ENCODE data around the gene IRF2BPL. TPM values are rescaled to one million over a fixed set of nuclear protein-coding genes. Genes with fewer than 3 reads are reported as not detected.

IRF2BPL gene
- total RNA-seq, 4 donors from 2014 or later = 10.3 to 20.6 (median 16.4) TPM

- H3K27me3 ChIP-seq = no peaks in the 10 kb centered on the region
- no peak overlapping the region for H3K27ac ChIP-seq
- peaks cover 0 to 9% (median 0%) of the 10 kb centered on the region in 4 donors for H3K4me1 ChIP-seq
- H3K9me3 ChIP-seq = no peaks in the 10 kb centered on the region
- no peak overlapping the region for H3K4me3 ChIP-seq
- H3K36me3 ChIP-seq = no peaks in the 10 kb centered on the region
- TF ChIP-seq CTCF (IDR thresholded peaks at IDR 0.05) (no peak), POLR2A (IDR thresholded peaks at IDR 0.05) (no peak)
- DNase-seq = no peak
Measured at GRCh38 chr14:77002335-77002734, 26.2 kb downstream of the IRF2BPL start.

DNA sequence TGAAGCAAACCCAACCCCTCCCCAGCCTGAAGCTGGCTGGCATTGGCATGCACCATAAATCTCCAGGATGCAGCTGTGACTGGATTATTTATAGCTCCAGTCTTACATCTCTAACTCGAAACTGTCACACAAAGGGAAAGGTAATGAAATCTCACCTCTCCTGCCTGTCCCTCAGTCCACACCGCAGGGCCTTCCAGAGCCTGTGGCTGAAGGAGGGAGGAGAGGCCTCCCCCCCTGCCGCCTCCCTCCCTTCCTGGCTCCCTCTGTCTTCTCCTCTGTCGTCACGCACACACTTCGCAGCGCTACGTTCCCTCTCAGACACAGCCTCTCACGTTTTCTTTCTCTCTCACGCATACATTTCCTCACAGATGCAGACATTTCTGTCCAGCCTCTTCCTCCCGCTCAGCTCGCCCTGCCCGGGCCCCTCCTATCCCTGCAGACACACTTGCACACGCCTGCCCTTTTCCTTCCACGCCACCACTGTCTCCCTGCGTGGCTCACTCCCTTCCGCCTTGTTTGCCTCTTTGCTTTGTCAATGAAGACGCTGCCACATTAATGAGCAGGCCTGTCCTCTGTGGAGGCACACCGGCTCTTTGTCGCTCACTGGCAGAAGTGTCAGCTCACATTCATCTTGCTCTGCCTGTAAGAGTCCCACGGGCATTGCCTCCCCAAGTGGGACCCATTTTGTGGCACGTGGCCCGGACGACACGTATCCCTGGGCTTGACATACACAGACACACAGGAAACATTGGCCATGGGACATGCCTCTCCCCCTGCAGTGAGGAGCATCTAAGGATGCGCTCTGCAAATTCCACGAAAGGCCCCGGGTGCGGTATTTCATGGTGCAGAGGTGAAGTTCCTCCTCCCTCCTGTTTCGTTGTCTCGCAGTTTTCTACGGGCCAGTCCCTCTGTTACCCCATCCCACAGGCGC lies 27.9 kb downstream of the IRF2BPL start:
- TF ChIP-seq CTCF (IDR thresholded peaks at IDR 0.05) (no peak), POLR2A (IDR thresholded peaks at IDR 0.05) (no peak)
- DNase-seq = no peak
- H3K4me1 ChIP-seq = peaks cover 0 to 9% (median 0%) of the 10 kb centered on the region in 4 donors
- H3K36me3 ChIP-seq = no peaks in the 10 kb centered on the region
- H3K9me3 ChIP-seq = no peaks in the 10 kb centered on the region
- H3K27me3 ChIP-seq = no peaks in the 10 kb centered on the region
- H3K27ac ChIP-seq = peak overlapping the region in 1 of 4 donors; percentile 22
- peak overlapping the region in 1 of 4 donors; percentile 17 for H3K4me3 ChIP-seq

DNA sequence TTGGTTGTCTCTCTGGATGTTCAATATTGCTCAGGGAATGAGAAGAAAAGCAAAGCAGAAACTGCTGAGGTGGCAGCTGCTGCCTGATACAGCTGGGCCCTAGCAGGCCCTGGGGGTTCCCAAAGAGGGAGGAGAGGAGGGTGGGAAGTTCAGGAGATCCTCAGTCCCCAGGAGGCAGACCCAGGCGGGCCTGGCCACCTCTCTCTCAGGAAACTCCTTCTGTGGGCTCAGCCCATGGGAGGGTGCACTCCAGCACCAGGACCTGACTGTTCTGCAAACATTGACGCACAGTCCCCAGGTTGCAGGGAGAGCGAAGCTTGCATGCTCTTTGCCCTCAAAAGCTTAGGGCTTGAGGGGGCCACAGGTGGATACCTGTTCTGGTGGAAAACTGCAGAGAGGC lies 29.6 kb downstream of the IRF2BPL start:
- Histone ChIP-seq H3K4me3 (no peak overlapping the region), H3K27me3 (no peaks in the 10 kb centered on the region), H3K36me3 (no peaks in the 10 kb centered on the region), H3K4me1 (peaks cover 0 to 9% (median 0%) of the 10 kb centered on the region in 4 donors), H3K9me3 (no peaks in the 10 kb centered on the region), H3K27ac (no peak overlapping the region)
- TF ChIP-seq CTCF (IDR thresholded peaks at IDR 0.05) (no peak), POLR2A (IDR thresholded peaks at IDR 0.05) (no peak)
- DNase-seq = no peak

DNA sequence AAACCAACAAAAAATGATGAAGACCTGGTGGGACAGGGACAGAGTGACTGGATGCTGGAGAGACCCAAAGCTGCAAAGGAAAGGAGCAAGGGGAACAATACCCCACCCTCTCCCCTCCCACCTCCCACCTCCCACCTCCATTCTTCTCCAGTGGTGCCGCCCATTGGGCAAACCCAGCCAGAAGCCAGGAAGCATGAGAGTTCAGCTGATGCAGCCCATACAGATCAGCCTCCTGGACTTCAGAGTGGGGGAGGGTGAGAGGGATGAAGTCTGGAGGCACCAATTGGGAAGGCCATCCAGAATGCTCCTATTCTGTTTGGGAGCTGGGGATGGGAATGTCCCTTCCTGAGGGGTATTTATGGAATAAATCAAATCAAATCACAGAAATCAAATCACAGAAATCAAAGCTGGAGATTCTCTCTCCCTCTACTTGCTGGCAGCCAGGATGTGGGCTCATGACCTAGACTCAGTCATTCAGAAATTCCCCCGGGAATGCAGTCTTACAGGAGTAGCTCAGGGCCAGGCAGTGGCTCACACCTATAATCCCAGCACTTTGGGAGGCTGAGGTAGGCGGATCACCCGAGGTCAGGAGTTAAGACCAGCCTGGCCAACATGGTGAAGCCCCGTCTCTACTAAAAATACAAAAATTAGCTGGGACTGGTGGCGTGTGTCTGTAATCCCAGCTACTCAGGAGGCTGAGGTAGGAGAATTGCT lies 31.1 kb downstream of the IRF2BPL start:
- H3K27ac ChIP-seq = no peak overlapping the region
- H3K27me3 ChIP-seq = no peaks in the 10 kb centered on the region
- peaks cover 0 to 9% (median 0%) of the 10 kb centered on the region in 4 donors for H3K4me1 ChIP-seq
- H3K36me3 ChIP-seq = no peaks in the 10 kb centered on the region
- H3K9me3 ChIP-seq = no peaks in the 10 kb centered on the region
- no peak for DNase-seq
- no peak overlapping the region for H3K4me3 ChIP-seq
- no peak for TF ChIP-seq POLR2A (IDR thresholded peaks at IDR 0.05)
- no peak for TF ChIP-seq CTCF (IDR thresholded peaks at IDR 0.05)

GRCh38 chr14:76996563-76997146 lies 31.9 kb downstream of the IRF2BPL start:
- Histone ChIP-seq H3K4me3 (no peak overlapping the region), H3K9me3 (no peaks in the 10 kb centered on the region), H3K4me1 (peaks cover 0 to 9% (median 0%) of the 10 kb centered on the region in 4 donors), H3K27me3 (no peaks in the 10 kb centered on the region), H3K36me3 (no peaks in the 10 kb centered on the region), H3K27ac (no peak overlapping the region)
- DNase-seq = no peak
- TF ChIP-seq POLR2A (IDR thresholded peaks at IDR 0.05) = no peak
- no peak for TF ChIP-seq CTCF (IDR thresholded peaks at IDR 0.05)
